Upper lobe of right lung (tissue), 1 donor: Measurements from ENCODE around the gene SEM1. TPM values are rescaled to one million over a fixed set of nuclear protein-coding genes. Genes with fewer than 3 reads are reported as not detected.

Experiments used
- ATAC-seq: fragments of 200-7000 bp; cut with Tn5 transposase; one replicate; pipeline ENCODE4 v1.9.1; 2020; ENCODE audit warnings: mild to moderate bottlenecking, moderate library complexity
- DNase-seq: peaks from one replicate; pipeline ENCODE4 v3.0.0-alpha.2; 2020
- H3K27ac ChIP-seq: fragments of 200-600 bp; one replicate; pipeline ENCODE4 v1.8.0; 2022
- H3K27me3 ChIP-seq: fragments of 200-600 bp; one replicate; pipeline ENCODE4 v1.8.0; 2022; ENCODE audit warnings: mild to moderate bottlenecking
- H3K36me3 ChIP-seq: fragments of 200-600 bp; one replicate; pipeline ENCODE4 v1.8.0; 2022
- H3K4me1 ChIP-seq: fragments of 200-600 bp; one replicate; pipeline ENCODE4 v1.8.0; 2022
- H3K4me3 ChIP-seq: fragments of 200-600 bp; one replicate; pipeline ENCODE4 v1.8.0; 2022; ENCODE audit warnings: mild to moderate bottlenecking
- H3K9me3 ChIP-seq: fragments of 200-600 bp; one replicate; pipeline ENCODE4 v1.8.0; 2022
- CTCF ChIP-seq: fragments of 200-600 bp; IDR thresholded peaks from one replicate; pipeline ENCODE4 v1.8.0; 2022; ENCODE audit warnings: antibody characterized with exemption
- intact Hi-C: fragments of 100-400 bp; cut with DNase I; formaldehyde crosslinking; loops from one replicate; pipeline ENCODE4 v1.11.0; 2022
- total RNA-seq: library from RNA; stranded (reverse); fragmentation: NEBNext Ultra II Directional; extraction: Animal tissue kit (Norgen Biotek cat#: 25700); gene quantifications from one replicate; pipeline ENCODE4 v1.2.1, GENCODE V29; 2021
- donor health status: DM: no; HTN: yes; CAD: no; lungs with severe emphysema.

Gene SEM1
- total RNA-seq, 1 donor from 2014 or later: 29.5 TPM

DNA sequence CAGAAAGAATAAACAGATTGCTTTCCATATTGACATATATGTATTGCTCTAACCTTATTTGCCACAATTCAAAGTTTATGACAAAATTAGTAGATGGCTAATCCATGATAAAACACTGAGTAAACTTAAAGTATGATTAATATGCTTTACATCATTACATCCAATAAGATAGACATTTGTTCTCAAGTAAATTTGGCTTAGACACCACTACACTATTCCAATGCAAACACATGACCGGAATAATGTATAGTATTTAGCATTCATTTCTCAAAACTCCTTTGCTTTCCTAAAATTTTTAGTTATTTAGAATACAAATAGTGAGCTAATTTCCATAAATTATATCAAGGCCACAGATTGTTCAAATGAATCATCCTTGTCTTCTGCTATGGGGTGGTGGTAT is 20.2 kb downstream of the SEM1 start:
- ATAC-seq: no peak
- H3K4me3 ChIP-seq: no peak overlapping the region
- no peak for DNase-seq
- peaks cover 4% of the 10 kb centered on the region for H3K4me1 ChIP-seq
- intact Hi-C loops: no loop called here
- no peaks in the 10 kb centered on the region for H3K27me3 ChIP-seq
- no peak for TF ChIP-seq CTCF
- no peaks in the 10 kb centered on the region for H3K9me3 ChIP-seq
- peaks cover 34% of the 10 kb centered on the region for H3K36me3 ChIP-seq
- no peak overlapping the region for H3K27ac ChIP-seq

DNA sequence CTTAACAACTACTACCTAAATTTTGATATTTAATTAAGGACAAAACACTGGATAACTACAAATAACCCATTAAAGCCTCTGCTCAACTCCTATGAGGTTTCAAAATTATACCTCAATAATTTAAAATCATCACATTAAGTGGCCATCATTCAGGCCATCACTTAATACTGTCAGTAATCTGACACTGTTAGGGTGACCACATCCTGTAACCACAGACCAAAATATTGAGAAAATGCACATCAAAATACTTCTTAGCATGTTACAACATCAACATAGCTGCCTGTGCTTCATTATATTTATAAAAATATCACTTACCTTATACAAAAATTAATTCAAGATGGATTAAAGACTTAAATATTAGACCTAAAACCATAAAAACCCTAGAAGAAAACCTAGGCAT is 23.3 kb downstream of the SEM1 start:
- no peaks in the 10 kb centered on the region for H3K27me3 ChIP-seq
- no peak overlapping the region for H3K27ac ChIP-seq
- no peak overlapping the region for H3K4me3 ChIP-seq
- H3K36me3 ChIP-seq: peaks cover 10% of the 10 kb centered on the region
- DNase-seq: no peak
- no peak for TF ChIP-seq CTCF
- intact Hi-C loops: no loop called here
- H3K9me3 ChIP-seq: no peaks in the 10 kb centered on the region
- H3K4me1 ChIP-seq: peaks cover 4% of the 10 kb centered on the region
- ATAC-seq: no peak

- ATAC-seq (no peak), DNase-seq (no peak)
- Histone ChIP-seq H3K27me3 (no peaks in the 10 kb centered on the region), H3K27ac (no peak overlapping the region), H3K36me3 (peaks cover 5% of the 10 kb centered on the region), H3K9me3 (no peaks in the 10 kb centered on the region), H3K4me1 (peaks cover 4% of the 10 kb centered on the region), H3K4me3 (no peak overlapping the region)
- no peak for TF ChIP-seq CTCF
- intact Hi-C loops: no loop called here
Measured at GRCh38 chr7:96685755-96686154, 23.9 kb downstream of the SEM1 start.

- TF ChIP-seq CTCF: no peak
- H3K9me3 ChIP-seq: no peaks in the 10 kb centered on the region
- ATAC-seq (no peak), DNase-seq (no peak)
- H3K27ac ChIP-seq: no peak overlapping the region
- peaks cover 4% of the 10 kb centered on the region for H3K4me1 ChIP-seq
- H3K36me3 ChIP-seq: peaks cover under 1% of the 10 kb centered on the region
- H3K4me3 ChIP-seq: no peak overlapping the region
- H3K27me3 ChIP-seq: no peaks in the 10 kb centered on the region
- intact Hi-C loops: no loop called here
Measured at GRCh38 chr7:96685353-96685752, 24.3 kb downstream of the SEM1 start.

DNA sequence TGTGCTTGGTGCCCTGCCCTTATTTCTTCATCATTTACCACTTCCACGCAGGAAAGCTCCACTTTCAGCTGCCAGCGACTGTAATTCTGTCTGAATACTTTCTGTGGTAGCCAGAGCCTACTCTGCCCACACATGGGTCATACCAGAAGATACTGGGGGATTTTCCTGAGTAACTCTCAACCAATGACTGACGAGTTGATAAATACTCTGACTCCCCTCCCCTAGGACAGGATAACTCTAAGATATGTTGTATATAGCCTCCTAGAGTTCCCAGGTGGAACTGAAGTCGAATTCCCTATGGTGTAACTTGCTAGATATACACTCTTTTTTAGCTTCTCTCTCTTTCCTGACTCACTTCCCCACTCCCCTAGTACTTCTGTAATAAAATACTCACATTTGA is 29.8 kb downstream of the SEM1 start:
- Histone ChIP-seq H3K27ac (no peak overlapping the region), H3K27me3 (no peaks in the 10 kb centered on the region), H3K9me3 (no peaks in the 10 kb centered on the region), H3K4me1 (no peaks in the 10 kb centered on the region), H3K4me3 (no peak overlapping the region), H3K36me3 (no peaks in the 10 kb centered on the region)
- no peak for TF ChIP-seq CTCF
- intact Hi-C loops: no loop called here
- ATAC-seq (no peak), DNase-seq (no peak)

GRCh38 chr7:96676919-96677318 is 32.7 kb downstream of the SEM1 start:
- DNase-seq: no peak
- no peaks in the 10 kb centered on the region for H3K9me3 ChIP-seq
- H3K36me3 ChIP-seq: peaks cover 6% of the 10 kb centered on the region
- no peaks in the 10 kb centered on the region for H3K4me1 ChIP-seq
- TF ChIP-seq CTCF: no peak
- no peak overlapping the region for H3K27ac ChIP-seq
- H3K4me3 ChIP-seq: no peak overlapping the region
- ATAC-seq: no peak
- no peaks in the 10 kb centered on the region for H3K27me3 ChIP-seq
- intact Hi-C loops: no loop called here
